GM23338 (cell line): ENCODE measurements around the gene MUC5B. TPM values are rescaled to one million over a fixed set of nuclear protein-coding genes. Genes with fewer than 3 reads are reported as not detected.

Experiments used
- ATAC-seq: fragments of 200-7000 bp; cut with Tn5 transposase; 3 replicates; pipeline ENCODE4 v1.9.1; 2020
- DNase-seq: peaks from one replicate; pipeline ENCODE4 v3.0.0-alpha.2; 2015; ENCODE audit warnings: low spot score
- H2AFZ ChIP-seq: fragments of 200-600 bp; sonication (generic); 2 replicates; pipeline ENCODE4 v1.8.0; 2016; ENCODE audit warnings: antibody characterized with exemption, mild to moderate bottlenecking, moderate library complexity
- H3F3A ChIP-seq: fragments of 200-600 bp; sonication (generic); replicated peaks from 2 replicates; pipeline ENCODE4 v1.8.0; 2017; ENCODE audit warnings: antibody characterized with exemption, mixed run types, low read depth
- H3K27ac ChIP-seq: fragments of 200-600 bp; sonication (generic); 2 replicates; pipeline ENCODE4 v1.6.1; 2016; ENCODE audit warnings: low read depth
- H3K27me3 ChIP-seq: fragments of 200-600 bp; sonication (generic); 2 replicates; pipeline ENCODE4 v1.8.0; 2016; ENCODE audit warnings: mild to moderate bottlenecking, mixed run types, moderate library complexity; ENCODE audit not compliant: insufficient read depth
- H3K36me3 ChIP-seq: fragments of 200-600 bp; sonication (generic); 2 replicates; pipeline ENCODE4 v1.8.0; 2016; ENCODE audit warnings: mild to moderate bottlenecking; ENCODE audit not compliant: insufficient read depth
- H3K4me1 ChIP-seq: fragments of 200-600 bp; sonication (generic); 2 replicates; pipeline ENCODE4 v1.8.0; 2016; ENCODE audit warnings: mild to moderate bottlenecking, moderate library complexity; ENCODE audit not compliant: insufficient read depth
- H3K4me2 ChIP-seq: fragments of 200-600 bp; sonication (generic); 2 replicates; pipeline ENCODE4 v1.7.1; 2017; ENCODE audit warnings: mixed run types
- H3K4me3 ChIP-seq: fragments of 200-600 bp; sonication (generic); 2 replicates; pipeline ENCODE4 v1.6.1; 2016; ENCODE audit warnings: mixed run types
- H3K79me2 ChIP-seq: fragments of 200-600 bp; sonication (generic); replicated peaks from 2 replicates; pipeline ENCODE4 v1.8.0; 2017; ENCODE audit warnings: mild to moderate bottlenecking; ENCODE audit not compliant: insufficient read depth
- H3K9me2 ChIP-seq: fragments of 200-600 bp; sonication (generic); 2 replicates; pipeline ENCODE4 v1.8.0; 2017; ENCODE audit not compliant: insufficient read depth
- H4K20me1 ChIP-seq: fragments of 200-600 bp; sonication (generic); replicated peaks from 2 replicates; pipeline ENCODE4 v1.8.0; 2017; ENCODE audit warnings: mild to moderate bottlenecking; ENCODE audit not compliant: insufficient read depth
- H3K27ac Mint-ChIP-seq: 2 replicates; pipeline ENCODE4 v1.8.0; 2020; ENCODE audit warnings: inconsistent platforms, mild to moderate bottlenecking, moderate library complexity, mixed read lengths
- H3K27me3 Mint-ChIP-seq: 3 replicates; pipeline ENCODE4 v1.8.0; 2022; ENCODE audit warnings: low read depth, mild to moderate bottlenecking, moderate library complexity, mixed read lengths, inconsistent platforms; ENCODE audit not compliant: insufficient read depth, poor library complexity
- H3K36me3 Mint-ChIP-seq: 3 replicates; pipeline ENCODE4 v1.8.0; 2021; ENCODE audit warnings: low read depth, mild to moderate bottlenecking, inconsistent platforms, moderate library complexity, mixed read lengths
- H3K4me1 Mint-ChIP-seq: 3 replicates; pipeline ENCODE4 v1.8.0; 2020; ENCODE audit warnings: mild to moderate bottlenecking, inconsistent platforms, mixed read lengths
- H3K4me3 Mint-ChIP-seq: 3 replicates; pipeline ENCODE4 v1.8.0; 2021; ENCODE audit warnings: moderate library complexity, mild to moderate bottlenecking, inconsistent platforms, mixed read lengths
- H3K9me3 Mint-ChIP-seq: 3 replicates; pipeline ENCODE4 v1.8.0; 2020; ENCODE audit warnings: moderate library complexity, mild to moderate bottlenecking, inconsistent platforms, mixed read lengths
- CREB1 ChIP-seq: fragments of 250-450 bp; sonication (Bioruptor Pico); IDR thresholded peaks from 2 replicates; pipeline ENCODE4 v1.5.0; 2020; ENCODE audit warnings: low read depth, mild to moderate bottlenecking, moderate library complexity
- EZH2 ChIP-seq: fragments of 200-600 bp; sonication (generic); IDR thresholded peaks from one replicate; pipeline ENCODE4 v1.8.0; 2017; ENCODE audit warnings: antibody characterized with exemption, mild to moderate bottlenecking, low read depth; ENCODE audit not compliant: unreplicated experiment
- EZH2phosphoT487 ChIP-seq: fragments of 200-600 bp; sonication (generic); IDR thresholded peaks from one replicate; pipeline ENCODE4 v1.8.1; 2018; ENCODE audit warnings: antibody characterized with exemption; ENCODE audit not compliant: unreplicated experiment
- JUNB ChIP-seq: IDR thresholded peaks from one replicate; pipeline ENCODE4 v1.6.1; 2016; ENCODE audit warnings: antibody characterized with exemption; ENCODE audit not compliant: unreplicated experiment
- NANOG ChIP-seq: IDR thresholded peaks from 2 replicates; pipeline ENCODE4 v1.6.1; 2016; ENCODE audit warnings: antibody characterized with exemption, borderline replicate concordance
- POLR2AphosphoS5 ChIP-seq: IDR thresholded peaks from 2 replicates; pipeline ENCODE4 v1.6.1; 2016; ENCODE audit warnings: antibody characterized with exemption, low read depth
- STAT1 ChIP-seq: IDR thresholded peaks from one replicate; pipeline ENCODE4 v1.6.1; 2016; ENCODE audit warnings: antibody characterized with exemption; ENCODE audit not compliant: unreplicated experiment
- ZNF114 ChIP-seq: fragments of 250-450 bp; sonication (Bioruptor Pico); IDR thresholded peaks from 2 replicates; pipeline ENCODE4 v1.5.0; 2020; ENCODE audit warnings: mild to moderate bottlenecking, moderate library complexity
- ZNF331 ChIP-seq: fragments of 250-450 bp; sonication (Bioruptor Pico); IDR thresholded peaks from 2 replicates; pipeline ENCODE4 v1.5.0; 2020; ENCODE audit warnings: low read depth, mild to moderate bottlenecking, moderate library complexity
- polyA plus RNA-seq: library from polyadenylated mRNA; unstranded; fragments of >200 nt; fragmentation: Nextera tagmentation; extraction: Ambion mirVana; gene quantifications from 2 replicates; pipeline ENCODE4 v1.2.1, GENCODE V29; 2016
- total RNA-seq: library from RNA; depleted of rRNA; stranded (reverse); fragments of >200 nt; shearing (Covaris generic); gene quantifications from 2 replicates; pipeline ENCODE4 v1.2.3, GENCODE V29; 2014
- TF ChIP-seq, protein P1 (sequence below), 2 experiments: fragments of 200-600 bp in 1 of 2; sonication (generic) in 1 of 2; conservative IDR thresholded peaks; 2 replicates each; pipeline versions ENCODE4 v1.5.1 to v1.6.1; 2016 to 2017; ENCODE audit warnings: antibody characterized with exemption in 2 of 2, low read depth in 2 of 2, mild to moderate bottlenecking in 2 of 2, moderate library complexity in 1 of 2
- TF ChIP-seq, protein P2 (sequence below): fragments of 250-450 bp; sonication (Bioruptor Pico); IDR thresholded peaks from 2 replicates; pipeline ENCODE4 v1.5.0; 2020; ENCODE audit warnings: mild to moderate bottlenecking, moderate library complexity
- TF ChIP-seq, protein P3 (sequence below): IDR thresholded peaks from one replicate; pipeline ENCODE4 v1.6.1; 2018; ENCODE audit warnings: antibody characterized with exemption; ENCODE audit not compliant: unreplicated experiment
- TF ChIP-seq, protein P4 (sequence below): IDR thresholded peaks from 2 replicates; pipeline ENCODE4 v1.6.1; 2016; ENCODE audit warnings: antibody characterized with exemption

The MUC5B gene
- total and polyA plus RNA-seq, 2 experiments from 2014 or later, result 0.18 to 0.90 TPM

DNA sequence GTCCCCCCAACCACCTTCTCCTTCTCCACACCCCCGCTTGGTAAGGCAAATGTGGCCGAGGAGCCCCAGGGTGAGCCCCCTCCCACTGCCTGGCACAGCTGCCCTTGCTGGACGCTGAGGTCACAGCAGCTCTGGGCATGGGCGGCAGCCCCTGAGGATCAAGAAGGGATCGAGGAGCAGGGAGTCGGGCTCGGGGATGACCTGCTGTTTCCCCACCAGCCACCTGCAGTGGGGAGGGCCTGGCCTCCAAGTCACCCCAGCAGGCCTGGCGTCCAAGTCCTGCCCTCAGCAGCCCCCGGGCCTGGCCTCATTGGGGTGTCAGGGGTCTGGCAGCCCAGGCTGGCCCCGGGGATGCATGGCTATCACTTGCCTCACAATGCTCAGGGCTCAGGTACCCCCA is 41.4 kb upstream of the MUC5B start:
- no peaks in the 10 kb centered on the region for H3K79me2 ChIP-seq
- no peaks in the 10 kb centered on the region for H3K4me1 Mint-ChIP-seq
- no peaks in the 10 kb centered on the region for H3K9me2 ChIP-seq
- no peaks in the 10 kb centered on the region for H3K36me3 ChIP-seq
- H3F3A ChIP-seq, result no peaks in the 10 kb centered on the region
- no peak overlapping the region for H3K27ac ChIP-seq
- H3K27me3 ChIP-seq, result no peaks in the 10 kb centered on the region
- H3K4me3 Mint-ChIP-seq, result no peak overlapping the region
- H3K36me3 Mint-ChIP-seq, result no peaks in the 10 kb centered on the region
- H4K20me1 ChIP-seq, result no peaks in the 10 kb centered on the region
- no peak overlapping the region for H2AFZ ChIP-seq
- DNase-seq (no peak), ATAC-seq (no peak)
- peaks cover 3% of the 10 kb centered on the region for H3K27me3 Mint-ChIP-seq
- no peaks in the 10 kb centered on the region for H3K4me1 ChIP-seq
- no peak overlapping the region for H3K4me2 ChIP-seq
- peaks cover 3% of the 10 kb centered on the region; the same call in 2 of the 3 replicates for H3K9me3 Mint-ChIP-seq
- no peak overlapping the region for H3K27ac Mint-ChIP-seq
- no peak overlapping the region for H3K4me3 ChIP-seq
- TF ChIP-seq ZNF331 (CRISPR knock-in tag) (no peak), POLR2AphosphoS5 (no peak), EZH2 (no peak), EZH2phosphoT487 (no peak), STAT1 (no peak), JUNB (no peak), ZNF114 (no peak), CREB1 (CRISPR knock-in tag) (no peak), NANOG (no peak)
- TF ChIP-seq, protein P1, sequence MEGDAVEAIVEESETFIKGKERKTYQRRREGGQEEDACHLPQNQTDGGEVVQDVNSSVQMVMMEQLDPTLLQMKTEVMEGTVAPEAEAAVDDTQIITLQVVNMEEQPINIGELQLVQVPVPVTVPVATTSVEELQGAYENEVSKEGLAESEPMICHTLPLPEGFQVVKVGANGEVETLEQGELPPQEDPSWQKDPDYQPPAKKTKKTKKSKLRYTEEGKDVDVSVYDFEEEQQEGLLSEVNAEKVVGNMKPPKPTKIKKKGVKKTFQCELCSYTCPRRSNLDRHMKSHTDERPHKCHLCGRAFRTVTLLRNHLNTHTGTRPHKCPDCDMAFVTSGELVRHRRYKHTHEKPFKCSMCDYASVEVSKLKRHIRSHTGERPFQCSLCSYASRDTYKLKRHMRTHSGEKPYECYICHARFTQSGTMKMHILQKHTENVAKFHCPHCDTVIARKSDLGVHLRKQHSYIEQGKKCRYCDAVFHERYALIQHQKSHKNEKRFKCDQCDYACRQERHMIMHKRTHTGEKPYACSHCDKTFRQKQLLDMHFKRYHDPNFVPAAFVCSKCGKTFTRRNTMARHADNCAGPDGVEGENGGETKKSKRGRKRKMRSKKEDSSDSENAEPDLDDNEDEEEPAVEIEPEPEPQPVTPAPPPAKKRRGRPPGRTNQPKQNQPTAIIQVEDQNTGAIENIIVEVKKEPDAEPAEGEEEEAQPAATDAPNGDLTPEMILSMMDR (conservative IDR thresholded peaks at IDR 0.05; ENCODE audit: low read depth in 2 of 2), result no peak
- TF ChIP-seq, protein P2, sequence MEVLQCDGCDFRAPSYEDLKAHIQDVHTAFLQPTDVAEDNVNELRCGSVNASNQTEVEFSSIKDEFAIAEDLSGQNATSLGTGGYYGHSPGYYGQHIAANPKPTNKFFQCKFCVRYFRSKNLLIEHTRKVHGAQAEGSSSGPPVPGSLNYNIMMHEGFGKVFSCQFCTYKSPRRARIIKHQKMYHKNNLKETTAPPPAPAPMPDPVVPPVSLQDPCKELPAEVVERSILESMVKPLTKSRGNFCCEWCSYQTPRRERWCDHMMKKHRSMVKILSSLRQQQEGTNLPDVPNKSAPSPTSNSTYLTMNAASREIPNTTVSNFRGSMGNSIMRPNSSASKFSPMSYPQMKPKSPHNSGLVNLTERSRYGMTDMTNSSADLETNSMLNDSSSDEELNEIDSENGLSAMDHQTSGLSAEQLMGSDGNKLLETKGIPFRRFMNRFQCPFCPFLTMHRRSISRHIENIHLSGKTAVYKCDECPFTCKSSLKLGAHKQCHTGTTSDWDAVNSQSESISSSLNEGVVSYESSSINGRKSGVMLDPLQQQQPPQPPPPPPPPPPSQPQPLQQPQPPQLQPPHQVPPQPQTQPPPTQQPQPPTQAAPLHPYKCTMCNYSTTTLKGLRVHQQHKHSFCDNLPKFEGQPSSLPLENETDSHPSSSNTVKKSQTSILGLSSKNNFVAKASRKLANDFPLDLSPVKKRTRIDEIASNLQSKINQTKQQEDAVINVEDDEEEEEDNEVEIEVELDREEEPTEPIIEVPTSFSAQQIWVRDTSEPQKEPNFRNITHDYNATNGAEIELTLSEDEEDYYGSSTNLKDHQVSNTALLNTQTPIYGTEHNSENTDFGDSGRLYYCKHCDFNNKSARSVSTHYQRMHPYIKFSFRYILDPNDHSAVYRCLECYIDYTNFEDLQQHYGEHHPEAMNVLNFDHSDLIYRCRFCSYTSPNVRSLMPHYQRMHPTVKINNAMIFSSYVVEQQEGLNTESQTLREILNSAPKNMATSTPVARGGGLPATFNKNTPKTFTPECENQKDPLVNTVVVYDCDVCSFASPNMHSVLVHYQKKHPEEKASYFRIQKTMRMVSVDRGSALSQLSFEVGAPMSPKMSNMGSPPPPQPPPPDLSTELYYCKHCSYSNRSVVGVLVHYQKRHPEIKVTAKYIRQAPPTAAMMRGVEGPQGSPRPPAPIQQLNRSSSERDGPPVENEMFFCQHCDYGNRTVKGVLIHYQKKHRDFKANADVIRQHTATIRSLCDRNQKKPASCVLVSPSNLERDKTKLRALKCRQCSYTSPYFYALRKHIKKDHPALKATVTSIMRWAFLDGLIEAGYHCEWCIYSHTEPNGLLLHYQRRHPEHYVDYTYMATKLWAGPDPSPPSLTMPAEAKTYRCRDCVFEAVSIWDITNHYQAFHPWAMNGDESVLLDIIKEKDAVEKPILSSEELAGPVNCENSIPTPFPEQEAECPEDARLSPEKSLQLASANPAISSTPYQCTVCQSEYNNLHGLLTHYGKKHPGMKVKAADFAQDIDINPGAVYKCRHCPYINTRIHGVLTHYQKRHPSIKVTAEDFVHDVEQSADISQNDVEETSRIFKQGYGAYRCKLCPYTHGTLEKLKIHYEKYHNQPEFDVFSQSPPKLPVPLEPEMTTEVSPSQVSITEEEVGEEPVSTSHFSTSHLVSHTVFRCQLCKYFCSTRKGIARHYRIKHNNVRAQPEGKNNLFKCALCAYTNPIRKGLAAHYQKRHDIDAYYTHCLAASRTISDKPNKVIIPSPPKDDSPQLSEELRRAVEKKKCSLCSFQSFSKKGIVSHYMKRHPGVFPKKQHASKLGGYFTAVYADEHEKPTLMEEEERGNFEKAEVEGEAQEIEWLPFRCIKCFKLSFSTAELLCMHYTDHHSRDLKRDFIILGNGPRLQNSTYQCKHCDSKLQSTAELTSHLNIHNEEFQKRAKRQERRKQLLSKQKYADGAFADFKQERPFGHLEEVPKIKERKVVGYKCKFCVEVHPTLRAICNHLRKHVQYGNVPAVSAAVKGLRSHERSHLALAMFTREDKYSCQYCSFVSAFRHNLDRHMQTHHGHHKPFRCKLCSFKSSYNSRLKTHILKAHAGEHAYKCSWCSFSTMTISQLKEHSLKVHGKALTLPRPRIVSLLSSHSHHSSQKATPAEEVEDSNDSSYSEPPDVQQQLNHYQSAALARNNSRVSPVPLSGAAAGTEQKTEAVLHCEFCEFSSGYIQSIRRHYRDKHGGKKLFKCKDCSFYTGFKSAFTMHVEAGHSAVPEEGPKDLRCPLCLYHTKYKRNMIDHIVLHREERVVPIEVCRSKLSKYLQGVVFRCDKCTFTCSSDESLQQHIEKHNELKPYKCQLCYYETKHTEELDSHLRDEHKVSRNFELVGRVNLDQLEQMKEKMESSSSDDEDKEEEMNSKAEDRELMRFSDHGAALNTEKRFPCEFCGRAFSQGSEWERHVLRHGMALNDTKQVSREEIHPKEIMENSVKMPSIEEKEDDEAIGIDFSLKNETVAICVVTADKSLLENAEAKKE (CRISPR knock-in tag), result no peak
- TF ChIP-seq, protein P3, sequence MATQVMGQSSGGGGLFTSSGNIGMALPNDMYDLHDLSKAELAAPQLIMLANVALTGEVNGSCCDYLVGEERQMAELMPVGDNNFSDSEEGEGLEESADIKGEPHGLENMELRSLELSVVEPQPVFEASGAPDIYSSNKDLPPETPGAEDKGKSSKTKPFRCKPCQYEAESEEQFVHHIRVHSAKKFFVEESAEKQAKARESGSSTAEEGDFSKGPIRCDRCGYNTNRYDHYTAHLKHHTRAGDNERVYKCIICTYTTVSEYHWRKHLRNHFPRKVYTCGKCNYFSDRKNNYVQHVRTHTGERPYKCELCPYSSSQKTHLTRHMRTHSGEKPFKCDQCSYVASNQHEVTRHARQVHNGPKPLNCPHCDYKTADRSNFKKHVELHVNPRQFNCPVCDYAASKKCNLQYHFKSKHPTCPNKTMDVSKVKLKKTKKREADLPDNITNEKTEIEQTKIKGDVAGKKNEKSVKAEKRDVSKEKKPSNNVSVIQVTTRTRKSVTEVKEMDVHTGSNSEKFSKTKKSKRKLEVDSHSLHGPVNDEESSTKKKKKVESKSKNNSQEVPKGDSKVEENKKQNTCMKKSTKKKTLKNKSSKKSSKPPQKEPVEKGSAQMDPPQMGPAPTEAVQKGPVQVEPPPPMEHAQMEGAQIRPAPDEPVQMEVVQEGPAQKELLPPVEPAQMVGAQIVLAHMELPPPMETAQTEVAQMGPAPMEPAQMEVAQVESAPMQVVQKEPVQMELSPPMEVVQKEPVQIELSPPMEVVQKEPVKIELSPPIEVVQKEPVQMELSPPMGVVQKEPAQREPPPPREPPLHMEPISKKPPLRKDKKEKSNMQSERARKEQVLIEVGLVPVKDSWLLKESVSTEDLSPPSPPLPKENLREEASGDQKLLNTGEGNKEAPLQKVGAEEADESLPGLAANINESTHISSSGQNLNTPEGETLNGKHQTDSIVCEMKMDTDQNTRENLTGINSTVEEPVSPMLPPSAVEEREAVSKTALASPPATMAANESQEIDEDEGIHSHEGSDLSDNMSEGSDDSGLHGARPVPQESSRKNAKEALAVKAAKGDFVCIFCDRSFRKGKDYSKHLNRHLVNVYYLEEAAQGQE, result no peak
- TF ChIP-seq, protein P4, sequence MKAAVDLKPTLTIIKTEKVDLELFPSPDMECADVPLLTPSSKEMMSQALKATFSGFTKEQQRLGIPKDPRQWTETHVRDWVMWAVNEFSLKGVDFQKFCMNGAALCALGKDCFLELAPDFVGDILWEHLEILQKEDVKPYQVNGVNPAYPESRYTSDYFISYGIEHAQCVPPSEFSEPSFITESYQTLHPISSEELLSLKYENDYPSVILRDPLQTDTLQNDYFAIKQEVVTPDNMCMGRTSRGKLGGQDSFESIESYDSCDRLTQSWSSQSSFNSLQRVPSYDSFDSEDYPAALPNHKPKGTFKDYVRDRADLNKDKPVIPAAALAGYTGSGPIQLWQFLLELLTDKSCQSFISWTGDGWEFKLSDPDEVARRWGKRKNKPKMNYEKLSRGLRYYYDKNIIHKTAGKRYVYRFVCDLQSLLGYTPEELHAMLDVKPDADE, result no peak
